Measurements from ENCODE around the gene WDR27.

WDR27 gene

DNA sequence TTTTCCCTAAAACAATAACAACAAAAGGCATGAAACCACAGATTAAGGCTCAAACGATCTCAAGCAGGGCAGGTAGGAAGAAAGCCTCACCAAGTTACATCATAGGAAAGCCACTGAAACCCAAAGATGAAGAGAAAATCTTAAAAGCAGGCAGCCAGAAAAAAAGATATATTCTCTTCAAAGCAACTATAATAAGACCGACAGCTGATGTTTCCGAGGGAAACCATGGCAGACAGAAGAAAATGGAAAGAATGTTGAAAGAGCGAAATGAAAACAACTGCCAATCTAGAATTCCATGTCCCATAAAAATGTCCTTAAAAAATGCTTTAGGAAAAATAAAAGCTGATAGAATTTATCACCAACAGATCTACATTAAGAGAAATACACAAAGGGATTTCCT, 286.6 kb downstream of the WDR27 start:
- peaks cover 6 to 16% (median 10%) of the 10 kb centered on the region in 5 donors for H3K9me3 ChIP-seq (ENCODE audit: control insufficient read depth in 5 of 5, low read length in 5 of 5)
- no peaks in the 10 kb centered on the region for H3K27me3 ChIP-seq (ENCODE audit: control insufficient read depth in 5 of 5, insufficient read depth in 4 of 5, low read length in 5 of 5)
- H3K4me3 ChIP-seq (ENCODE audit: low read depth in 1 of 5, low read length in 5 of 5), result no peak overlapping the region
- H3K36me3 ChIP-seq (ENCODE audit: control insufficient read depth in 5 of 5, insufficient read depth in 5 of 5, low read length in 5 of 5), result no peaks in the 10 kb centered on the region
- H3K4me1 ChIP-seq (ENCODE audit: control insufficient read depth in 5 of 5, insufficient read depth in 5 of 5, low read length in 5 of 5), result no peaks in the 10 kb centered on the region
- H3K9ac ChIP-seq (ENCODE audit: low read length in 5 of 5), result no peak overlapping the region
- H3K27ac ChIP-seq (ENCODE audit: low read depth, low read length), result no peak overlapping the region

DNA sequence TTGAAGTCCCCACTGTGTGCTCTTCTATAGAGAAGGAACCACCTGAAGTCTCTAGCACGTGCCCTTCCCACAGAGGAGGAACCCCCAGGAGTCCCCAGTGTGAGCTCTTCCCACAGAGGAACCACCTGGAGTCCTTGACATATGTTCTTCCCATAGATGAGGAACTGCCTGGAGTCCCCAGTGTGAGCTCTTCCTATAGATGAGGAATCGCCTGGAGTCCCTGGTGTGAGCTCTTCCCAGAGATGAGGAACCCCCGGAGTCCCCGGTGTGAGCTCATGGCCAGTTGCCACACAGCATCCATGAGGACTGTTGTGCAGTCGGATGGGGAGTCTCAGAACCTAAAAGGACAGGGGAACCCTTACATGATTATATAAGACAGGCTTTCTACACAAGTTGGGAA, 290.1 kb downstream of the WDR27 start:
- Histone ChIP-seq H3K4me1 (ENCODE audit: control insufficient read depth in 5 of 5, insufficient read depth in 5 of 5, low read length in 5 of 5) (peaks cover 0 to 9% (median 0%) of the 10 kb centered on the region in 5 donors), H3K27ac (ENCODE audit: low read depth, low read length) (no peak overlapping the region), H3K9ac (ENCODE audit: low read length in 5 of 5) (no peak overlapping the region), H3K36me3 (ENCODE audit: control insufficient read depth in 5 of 5, insufficient read depth in 5 of 5, low read length in 5 of 5) (no peaks in the 10 kb centered on the region), H3K27me3 (ENCODE audit: control insufficient read depth in 5 of 5, insufficient read depth in 4 of 5, low read length in 5 of 5) (no peaks in the 10 kb centered on the region), H3K9me3 (ENCODE audit: control insufficient read depth in 5 of 5, low read length in 5 of 5) (peaks cover 8 to 17% (median 10%) of the 10 kb centered on the region in 5 donors), H3K4me3 (ENCODE audit: low read depth in 1 of 5, low read length in 5 of 5) (no peak overlapping the region)

DNA sequence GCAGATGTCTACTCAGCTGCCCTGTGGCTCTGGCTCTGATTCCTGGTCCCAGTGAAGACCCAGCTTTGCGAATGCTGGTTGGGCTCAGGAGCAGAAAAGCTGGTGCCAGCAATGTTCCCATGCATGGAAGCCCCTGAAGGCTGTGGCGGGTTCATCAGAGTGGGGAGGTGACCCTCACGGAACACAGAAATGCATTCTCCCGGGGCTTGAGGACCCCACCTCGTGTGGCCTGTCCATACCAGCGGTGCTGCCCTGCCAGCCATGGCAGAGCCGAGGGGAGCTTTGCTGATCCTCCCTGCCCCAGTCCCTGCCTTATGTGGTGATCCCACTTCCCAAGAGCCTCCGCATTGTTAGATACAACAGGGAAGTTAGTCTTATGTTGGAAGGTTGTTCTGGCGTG, 290.5 kb downstream of the WDR27 start:
- Histone ChIP-seq H3K27me3 (ENCODE audit: control insufficient read depth in 5 of 5, insufficient read depth in 4 of 5, low read length in 5 of 5) (no peaks in the 10 kb centered on the region), H3K4me1 (ENCODE audit: control insufficient read depth in 5 of 5, insufficient read depth in 5 of 5, low read length in 5 of 5) (peaks cover 0 to 9% (median 0%) of the 10 kb centered on the region in 5 donors), H3K9me3 (ENCODE audit: control insufficient read depth in 5 of 5, low read length in 5 of 5) (peaks cover 8 to 17% (median 10%) of the 10 kb centered on the region in 5 donors), H3K9ac (ENCODE audit: low read length in 5 of 5) (no peak overlapping the region), H3K27ac (ENCODE audit: low read depth, low read length) (no peak overlapping the region), H3K4me3 (ENCODE audit: low read depth in 1 of 5, low read length in 5 of 5) (no peak overlapping the region), H3K36me3 (ENCODE audit: control insufficient read depth in 5 of 5, insufficient read depth in 5 of 5, low read length in 5 of 5) (no peaks in the 10 kb centered on the region)

GRCh38 chr6:169409742-169410312, 292.0 kb downstream of the WDR27 start:
- Histone ChIP-seq H3K4me1 (ENCODE audit: control insufficient read depth in 5 of 5, insufficient read depth in 5 of 5, low read length in 5 of 5) (peaks cover 0 to 9% (median 0%) of the 10 kb centered on the region in 5 donors), H3K9ac (ENCODE audit: low read length in 5 of 5) (no peak overlapping the region), H3K27ac (ENCODE audit: low read depth, low read length) (no peak overlapping the region), H3K27me3 (ENCODE audit: control insufficient read depth in 5 of 5, insufficient read depth in 4 of 5, low read length in 5 of 5) (no peaks in the 10 kb centered on the region), H3K4me3 (ENCODE audit: low read depth in 1 of 5, low read length in 5 of 5) (peak overlapping the region in 2 of 5 donors; percentile 16 to 29), H3K36me3 (ENCODE audit: control insufficient read depth in 5 of 5, insufficient read depth in 5 of 5, low read length in 5 of 5) (no peaks in the 10 kb centered on the region), H3K9me3 (ENCODE audit: control insufficient read depth in 5 of 5, low read length in 5 of 5) (peaks cover 6 to 9% (median 7%) of the 10 kb centered on the region in 5 donors)

GRCh38 chr6:169407325-169407724, 294.5 kb downstream of the WDR27 start:
- peaks cover 0 to 6% (median 0%) of the 10 kb centered on the region in 5 donors for H3K9me3 ChIP-seq (ENCODE audit: control insufficient read depth in 5 of 5, low read length in 5 of 5)
- no peak overlapping the region for H3K9ac ChIP-seq (ENCODE audit: low read length in 5 of 5)
- H3K36me3 ChIP-seq (ENCODE audit: control insufficient read depth in 5 of 5, insufficient read depth in 5 of 5, low read length in 5 of 5), result no peaks in the 10 kb centered on the region
- H3K27me3 ChIP-seq (ENCODE audit: control insufficient read depth in 5 of 5, insufficient read depth in 4 of 5, low read length in 5 of 5), result no peaks in the 10 kb centered on the region
- no peak overlapping the region for H3K4me3 ChIP-seq (ENCODE audit: low read depth in 1 of 5, low read length in 5 of 5)
- no peak overlapping the region for H3K27ac ChIP-seq (ENCODE audit: low read depth, low read length)
- H3K4me1 ChIP-seq (ENCODE audit: control insufficient read depth in 5 of 5, insufficient read depth in 5 of 5, low read length in 5 of 5), result peaks cover 0 to 9% (median 0%) of the 10 kb centered on the region in 5 donors

All from subcutaneous abdominal adipose tissue (tissue), 5 donors.